GM19468 (cell line): Measurements from ENCODE around the gene RNF141.

Experiments used
- ATAC-seq: cut with Tn5 transposase; IDR thresholded peaks from one replicate; pipeline ENCODE4 v1.9.1; 2021; ENCODE audit warnings: mild to moderate bottlenecking, moderate library complexity, moderate number of reproducible peaks; ENCODE audit not compliant: unreplicated experiment; ENCODE audit errors: extremely low read depth

The RNF141 gene

DNA sequence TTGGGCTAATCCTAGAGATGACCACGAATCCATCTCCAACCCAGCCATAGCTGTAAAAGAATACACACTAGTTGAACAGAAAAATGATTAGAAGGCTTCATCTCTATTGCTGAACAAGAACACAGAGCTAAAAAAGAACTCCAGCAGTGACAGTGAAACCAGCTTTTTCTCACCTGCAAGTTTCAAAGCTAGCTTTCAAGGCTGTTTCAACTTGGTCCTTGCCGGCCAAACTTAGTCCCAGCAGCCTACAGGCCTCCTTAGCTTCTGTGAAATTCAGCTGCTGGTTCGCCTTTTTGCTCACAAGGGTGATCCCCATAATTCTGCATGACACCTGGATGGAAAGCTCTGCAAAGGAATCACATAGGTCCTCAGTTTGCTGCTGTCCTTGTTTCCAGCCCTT, 23.0 kb upstream of the RNF141 start:
- no peak for ATAC-seq

DNA sequence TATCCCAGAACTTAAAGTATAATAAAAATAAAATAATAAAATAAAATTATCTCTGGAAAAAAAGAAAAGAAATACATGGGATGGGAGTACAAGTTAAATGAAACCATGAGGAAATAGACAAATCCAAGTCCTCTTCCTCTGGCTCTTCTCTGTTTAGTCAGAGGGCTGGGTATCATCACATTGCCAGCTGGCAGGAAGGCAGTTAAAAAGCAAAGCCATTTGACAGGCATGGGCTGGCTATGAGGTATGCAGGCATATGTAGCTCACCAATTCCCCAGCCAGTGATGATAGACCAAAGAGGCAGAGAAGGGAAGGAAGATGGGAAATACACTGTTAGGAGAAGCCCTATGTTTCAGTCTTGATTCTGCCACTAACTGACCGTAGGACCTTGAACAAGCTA, 21.0 kb upstream of the RNF141 start:
- no peak for ATAC-seq

DNA sequence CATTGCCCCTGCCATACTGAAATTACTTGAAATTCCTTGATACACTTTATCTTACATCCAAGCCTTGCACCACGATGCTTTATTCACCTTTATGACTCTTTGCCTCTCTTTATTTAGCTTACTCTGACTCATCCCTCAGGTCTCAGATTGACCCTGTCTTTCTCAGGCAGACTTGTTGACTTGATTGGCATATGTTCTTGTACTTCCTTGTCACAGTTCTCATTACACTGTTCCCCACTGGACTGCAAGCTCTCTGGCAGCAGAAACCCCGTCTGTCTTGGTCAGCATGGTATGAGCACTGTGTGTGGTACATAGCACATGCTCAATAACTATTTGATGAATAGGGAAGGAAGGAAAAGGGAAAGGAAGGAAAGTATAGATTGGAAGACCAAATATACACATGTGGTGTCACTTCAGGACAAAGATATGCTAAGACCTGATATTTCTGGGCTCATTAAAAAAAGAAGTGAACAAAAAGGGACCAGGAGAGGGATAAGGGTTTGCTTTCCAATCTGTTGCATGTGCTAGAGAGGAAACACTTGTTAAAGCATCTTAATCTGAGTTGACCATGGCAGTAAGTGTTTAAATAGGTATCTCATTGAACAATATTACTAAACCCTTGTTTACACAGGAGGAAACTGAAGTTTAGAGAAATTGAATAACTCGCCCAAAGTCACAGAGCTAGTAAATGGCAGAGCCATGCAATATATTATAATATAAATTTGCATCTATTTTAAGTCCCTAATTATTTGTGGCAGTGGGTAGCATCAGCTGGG, 20.2 kb upstream of the RNF141 start:
- no peak for ATAC-seq

GRCh38 chr11:10558288-10558687, 17.3 kb upstream of the RNF141 start:
- no peak for ATAC-seq

GRCh38 chr11:10556590-10556989, 15.6 kb upstream of the RNF141 start:
- ATAC-seq, result no peak

DNA sequence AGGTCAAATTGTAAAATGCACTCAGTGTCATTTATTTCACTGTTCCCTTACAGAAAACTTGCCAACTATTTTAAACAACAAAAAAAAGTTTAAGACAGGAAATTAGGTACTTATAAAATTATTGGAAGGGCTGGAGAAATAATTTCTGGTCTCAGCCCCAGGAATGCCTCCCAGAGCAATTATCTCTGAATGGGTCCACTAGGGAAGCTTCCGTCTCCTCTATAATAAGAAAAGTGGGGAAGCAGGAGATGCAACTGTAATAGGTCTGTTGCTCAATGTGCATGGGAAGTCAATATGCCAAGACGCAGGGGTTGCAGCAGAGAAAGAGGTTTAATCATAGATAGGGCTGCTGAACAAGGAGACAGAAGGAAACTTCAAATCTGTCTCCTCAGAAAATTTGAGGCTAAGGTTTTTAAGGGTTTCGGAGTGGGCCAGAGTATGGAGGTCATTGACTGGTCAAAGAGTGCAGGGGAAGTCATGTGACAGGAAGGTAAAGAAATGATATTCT, 10.9 kb upstream of the RNF141 start:
- ATAC-seq, result no peak

GRCh38 chr11:10551290-10551592, 10.3 kb upstream of the RNF141 start:
- no peak for ATAC-seq

DNA sequence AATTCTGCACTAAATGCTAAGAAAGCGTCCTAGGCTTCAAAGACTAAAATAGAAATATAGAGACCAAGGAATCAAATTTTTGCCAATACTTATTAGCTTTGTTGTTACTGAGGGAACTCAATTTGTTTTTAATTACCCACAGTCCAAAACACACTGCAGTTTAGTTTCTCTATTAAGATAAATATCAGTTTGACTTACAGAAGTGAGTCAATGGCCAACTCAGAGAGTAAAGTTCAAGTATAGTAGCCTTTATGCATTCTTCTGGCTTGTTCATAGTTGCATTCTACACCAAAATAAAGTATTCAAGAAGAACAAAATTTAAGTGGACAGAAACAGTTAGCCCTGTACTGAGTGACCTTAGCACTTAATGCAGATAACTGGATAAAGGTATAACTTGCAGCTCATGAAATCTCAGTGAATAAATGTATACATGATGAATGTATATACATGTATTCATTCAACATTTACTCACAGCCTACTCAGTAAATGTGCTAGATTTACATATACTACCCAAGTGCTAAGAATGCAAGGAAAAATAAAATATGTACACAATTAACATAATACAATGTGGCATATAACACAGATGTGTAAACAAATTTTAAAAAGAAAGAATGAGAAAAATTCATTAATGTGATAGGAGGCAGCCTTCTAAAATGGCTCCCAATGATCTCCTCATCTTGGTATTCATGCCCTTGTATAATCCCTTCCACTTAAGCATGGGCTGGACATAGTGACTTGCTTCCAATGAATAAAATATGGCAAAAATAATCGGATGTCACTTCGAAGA, 9.7 kb upstream of the RNF141 start:
- no peak for ATAC-seq

- no peak for ATAC-seq
Observed at GRCh38 chr11:10544491-10545465, 3.8 kb upstream of the RNF141 start.

- no peak for ATAC-seq
Observed at GRCh38 chr11:10543782-10544181, 2.8 kb upstream of the RNF141 start.

- no peak for ATAC-seq
Observed at GRCh38 chr11:10542776-10543175, 1.8 kb upstream of the RNF141 start.

GRCh38 chr11:10541561-10541930, 559 bp upstream of the RNF141 start:
- no peak for ATAC-seq

GRCh38 chr11:10540546-10540914, 457 bp downstream of the RNF141 start:
- no peak for ATAC-seq

GRCh38 chr11:10539339-10539738, 1.6 kb downstream of the RNF141 start:
- ATAC-seq, result no peak

DNA sequence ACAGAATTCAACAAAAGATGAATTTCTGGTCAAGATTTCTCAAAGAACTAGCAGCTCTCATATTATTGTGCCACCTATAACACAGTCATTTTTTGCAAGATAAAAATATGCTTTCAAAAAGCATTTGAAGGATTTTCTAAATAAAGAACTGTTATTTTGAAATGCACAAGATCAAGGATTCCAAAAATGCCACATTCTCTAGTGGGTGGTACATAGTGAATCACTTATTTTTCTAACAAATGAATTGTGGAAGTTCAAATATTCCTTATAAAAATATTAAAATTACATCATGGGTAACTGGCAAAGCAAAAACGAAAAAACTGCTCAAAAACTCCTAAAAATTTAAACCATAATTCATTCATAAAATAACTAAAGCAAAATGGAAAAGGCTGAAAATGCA, 2.1 kb downstream of the RNF141 start:
- ATAC-seq, result no peak

- no peak for ATAC-seq
Observed at GRCh38 chr11:10537600-10537999, 3.4 kb downstream of the RNF141 start.

DNA sequence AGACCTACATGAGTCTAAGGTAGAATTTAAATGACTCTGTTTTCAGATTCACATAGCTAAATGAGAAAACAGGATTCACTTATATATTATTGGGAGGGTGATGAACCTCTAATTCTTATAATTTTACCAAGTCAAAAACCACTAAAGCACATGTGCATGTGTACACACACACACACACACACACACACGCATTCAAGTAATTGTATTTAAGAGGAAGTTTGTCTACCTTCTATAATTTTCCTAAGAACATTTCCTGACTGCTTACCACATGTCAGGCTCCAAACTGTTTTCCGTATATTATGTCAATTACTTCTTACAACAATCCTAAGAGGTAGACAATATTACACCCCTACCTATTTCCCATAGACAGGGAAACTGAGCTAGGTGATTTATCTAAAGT, 6.7 kb downstream of the RNF141 start:
- no peak for ATAC-seq

- no peak for ATAC-seq
Observed at GRCh38 chr11:10533323-10533722, 7.7 kb downstream of the RNF141 start.

GRCh38 chr11:10532526-10532925, 8.5 kb downstream of the RNF141 start:
- ATAC-seq, result no peak

DNA sequence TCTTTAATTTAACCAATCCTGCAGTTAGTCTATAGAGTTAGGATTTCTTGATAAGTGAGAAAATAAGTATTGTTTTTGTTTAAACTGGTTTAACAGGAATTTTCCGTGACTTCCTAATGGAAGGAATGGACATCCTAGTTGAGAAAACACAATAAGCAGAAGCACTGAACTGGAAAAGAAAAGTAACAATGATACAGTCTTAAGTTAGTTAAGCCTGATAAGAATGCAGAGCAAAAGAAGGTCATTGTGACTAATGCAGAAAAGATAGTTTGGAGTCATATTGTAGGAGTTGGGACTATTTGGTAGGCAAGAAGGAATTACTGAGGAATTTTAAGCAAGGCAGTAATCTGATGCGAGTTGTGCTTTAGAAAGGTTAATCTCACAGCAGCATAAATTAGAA, 11.7 kb downstream of the RNF141 start:
- no peak for ATAC-seq

GRCh38 chr11:10528121-10528520, 12.9 kb downstream of the RNF141 start:
- ATAC-seq, result no peak
